T-helper 2 cell treated with Interferon-gamma antibody and Interleukin-4, amounts not matched to agents 5 μg/mL and 100 μg/mL, for 36 hours (primary cell): ENCODE results near the gene HMCN2.
"Not testable (repeated sequence)": the region's sequence is repeated elsewhere in the genome, so short reads cannot be mapped to it uniquely, and the experiment has no call there.

ENCODE experiments used
- DNase-seq: peaks from one replicate; pipeline ENCODE4 v3.0.0; 2021; ENCODE audit warnings: low spot score
- H3K27ac Mint-ChIP-seq: one replicate; pipeline ENCODE4 v1.8.0; 2021; ENCODE audit warnings: mild to moderate bottlenecking, mixed read lengths
- H3K27me3 Mint-ChIP-seq: one replicate; pipeline ENCODE4 v1.8.0; 2021; ENCODE audit warnings: low read depth, mixed read lengths
- H3K36me3 Mint-ChIP-seq: one replicate; pipeline ENCODE4 v1.8.0; 2021; ENCODE audit warnings: low read depth, mixed read lengths
- H3K4me1 Mint-ChIP-seq: one replicate; pipeline ENCODE4 v1.8.0; 2021; ENCODE audit warnings: low read depth, mixed read lengths
- H3K4me3 Mint-ChIP-seq: one replicate; pipeline ENCODE4 v1.8.0; 2022; ENCODE audit warnings: mild to moderate bottlenecking, moderate library complexity, mixed read lengths
- H3K9me3 Mint-ChIP-seq: one replicate; pipeline ENCODE4 v1.8.0; 2021; ENCODE audit warnings: mixed read lengths

The HMCN2 gene

DNA sequence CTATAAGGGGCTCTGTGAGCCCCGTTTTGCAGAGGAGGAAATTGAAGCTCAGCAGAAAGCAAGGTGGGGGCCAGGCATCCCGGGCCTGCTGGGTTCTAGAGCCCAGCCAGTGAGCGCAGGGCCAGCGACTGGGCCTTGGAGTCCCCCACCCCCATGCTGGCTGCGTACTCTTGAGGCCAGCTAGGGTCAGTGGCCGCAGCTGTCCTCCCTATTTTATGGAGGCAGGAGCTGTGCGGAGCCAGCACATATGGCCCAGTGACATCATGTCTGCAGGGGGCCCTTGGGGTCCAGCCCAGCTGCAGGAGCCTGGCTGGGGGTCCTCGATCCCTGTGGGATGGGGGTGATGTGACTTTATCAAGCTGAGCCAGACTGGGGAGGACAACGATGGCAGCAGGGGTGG is 71.3 kb downstream of the HMCN2 start:
- Mint-ChIP-seq H3K27me3 (no peaks in the 10 kb centered on the region), H3K36me3 (no peaks in the 10 kb centered on the region), H3K27ac (no peak overlapping the region), H3K9me3 (no peaks in the 10 kb centered on the region), H3K4me1 (no peaks in the 10 kb centered on the region), H3K4me3 (no peak overlapping the region)
- DNase-seq = no peak

DNA sequence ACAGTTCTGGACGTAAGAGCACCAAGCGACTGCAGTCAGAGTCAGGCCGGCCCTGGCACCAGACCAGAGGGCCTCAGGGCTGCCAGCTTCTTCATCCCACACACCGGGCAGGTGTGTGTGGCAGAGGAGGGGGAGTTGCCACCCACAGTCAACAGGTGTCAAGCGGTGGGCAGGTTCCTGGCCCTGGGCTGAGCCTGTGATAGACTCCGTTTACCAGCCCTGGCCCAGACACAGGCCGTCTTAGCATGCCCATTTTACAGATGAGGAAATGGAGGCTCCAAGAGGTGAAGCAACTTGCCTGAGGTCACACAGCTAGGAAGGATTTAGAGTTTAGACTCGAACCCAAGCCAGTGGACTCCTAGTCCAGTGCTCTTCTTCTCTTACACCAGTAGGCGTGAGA is 71.8 kb downstream of the HMCN2 start:
- Mint-ChIP-seq H3K4me1 (no peaks in the 10 kb centered on the region), H3K27ac (no peak overlapping the region), H3K4me3 (no peak overlapping the region)

DNA sequence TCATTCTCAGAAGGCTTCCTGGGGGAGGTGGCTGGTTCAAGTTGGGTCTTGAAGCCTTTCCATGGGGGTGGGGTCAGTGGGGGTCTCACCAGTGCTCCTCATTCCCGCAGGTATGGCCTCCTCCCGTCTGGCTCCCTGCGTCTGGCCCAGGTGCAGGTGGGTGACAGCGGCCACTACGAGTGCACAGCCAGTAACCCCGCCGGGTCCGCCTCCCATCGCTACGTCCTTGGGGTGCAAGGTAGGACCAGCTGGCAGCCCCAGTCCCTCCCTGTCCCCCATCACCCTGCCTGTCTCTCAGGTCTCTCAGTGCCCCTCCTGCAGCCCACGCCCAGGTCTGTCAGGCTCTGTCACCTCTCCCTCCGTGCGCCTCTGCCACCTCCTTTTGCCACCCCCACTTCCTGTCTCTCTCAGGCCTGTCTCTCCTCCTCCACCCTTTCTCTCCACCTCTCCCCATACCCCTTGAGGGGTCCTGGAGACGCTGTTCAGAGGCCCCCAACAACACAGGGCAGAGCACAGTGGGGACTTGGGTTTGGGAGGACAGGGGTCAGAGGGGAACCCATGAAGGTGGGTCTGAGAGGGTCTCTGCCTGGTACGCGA is 72.3 kb downstream of the HMCN2 start:
- Mint-ChIP-seq H3K4me3 (no peak overlapping the region), H3K27ac (no peak overlapping the region), H3K4me1 (no peaks in the 10 kb centered on the region), H3K27me3 (no peaks in the 10 kb centered on the region), H3K36me3 (no peaks in the 10 kb centered on the region), H3K9me3 (no peaks in the 10 kb centered on the region)
- DNase-seq = no peak

More for the DNA sequence above, 71.8 kb downstream of the HMCN2 start:
- no peaks in the 10 kb centered on the region for H3K9me3 Mint-ChIP-seq
- no peaks in the 10 kb centered on the region for H3K27me3 Mint-ChIP-seq
- no peak for DNase-seq
- no peaks in the 10 kb centered on the region for H3K36me3 Mint-ChIP-seq

- H3K9me3 Mint-ChIP-seq, DNase-seq, H3K4me1 Mint-ChIP-seq, H3K27ac Mint-ChIP-seq, H3K4me3 Mint-ChIP-seq, H3K27me3 Mint-ChIP-seq, H3K36me3 Mint-ChIP-seq: not testable (repeated sequence)
Observed at GRCh38 chr9:130338891-130339290, 73.3 kb downstream of the HMCN2 start.

DNA sequence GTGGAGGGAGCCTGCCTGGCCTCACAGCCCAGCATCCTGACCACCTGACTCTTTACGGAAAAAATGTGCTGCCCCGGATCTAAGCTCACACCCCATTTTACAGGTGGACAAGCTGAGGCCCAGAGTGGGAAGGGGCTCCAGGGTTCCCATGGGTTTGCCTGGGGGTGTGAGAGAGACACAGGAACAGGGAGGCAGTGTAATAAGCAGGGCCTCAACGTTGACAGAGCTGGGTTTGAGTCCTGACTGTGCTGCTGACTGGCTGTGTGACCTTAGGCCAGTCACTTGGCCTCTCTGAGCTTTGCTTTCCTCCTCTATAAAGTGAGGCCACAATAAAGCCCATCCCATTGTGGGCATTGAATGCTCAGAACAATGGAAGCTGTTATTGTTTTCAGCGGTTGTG is 73.7 kb downstream of the HMCN2 start:
- Mint-ChIP-seq H3K4me1 (no peaks in the 10 kb centered on the region), H3K4me3 (no peak overlapping the region), H3K36me3 (no peaks in the 10 kb centered on the region), H3K9me3 (no peaks in the 10 kb centered on the region), H3K27me3 (no peaks in the 10 kb centered on the region), H3K27ac (no peak overlapping the region)
- DNase-seq = no peak

DNA sequence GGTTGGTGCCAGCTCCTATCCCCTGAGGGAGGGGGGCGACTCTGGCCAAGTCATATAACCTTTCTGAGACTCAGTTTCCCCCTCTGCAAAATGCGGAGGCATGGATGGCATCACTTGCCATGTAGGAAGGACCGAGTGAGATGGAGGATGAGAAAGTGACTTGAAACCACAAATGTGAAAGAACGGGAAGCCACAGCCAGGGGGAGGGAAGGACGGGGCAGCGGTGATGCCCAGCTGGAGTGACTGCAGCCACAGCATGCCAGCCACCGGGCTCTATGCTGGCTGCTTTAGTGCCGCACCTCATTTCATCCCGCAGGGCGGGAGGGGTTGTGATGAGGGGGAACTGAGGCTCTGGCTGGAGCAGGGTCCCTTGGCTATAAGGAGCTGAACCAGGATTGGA is 74.5 kb downstream of the HMCN2 start:
- Mint-ChIP-seq H3K27ac (no peak overlapping the region), H3K4me1 (no peaks in the 10 kb centered on the region), H3K36me3 (no peaks in the 10 kb centered on the region), H3K9me3 (no peaks in the 10 kb centered on the region), H3K27me3 (no peaks in the 10 kb centered on the region), H3K4me3 (no peak overlapping the region)
- DNase-seq = no peak

- not testable (repeated sequence) for H3K27me3 Mint-ChIP-seq, H3K9me3 Mint-ChIP-seq, DNase-seq, H3K4me3 Mint-ChIP-seq, H3K36me3 Mint-ChIP-seq, H3K27ac Mint-ChIP-seq, H3K4me1 Mint-ChIP-seq
Observed at GRCh38 chr9:130340557-130340956, 75.0 kb downstream of the HMCN2 start.

DNA sequence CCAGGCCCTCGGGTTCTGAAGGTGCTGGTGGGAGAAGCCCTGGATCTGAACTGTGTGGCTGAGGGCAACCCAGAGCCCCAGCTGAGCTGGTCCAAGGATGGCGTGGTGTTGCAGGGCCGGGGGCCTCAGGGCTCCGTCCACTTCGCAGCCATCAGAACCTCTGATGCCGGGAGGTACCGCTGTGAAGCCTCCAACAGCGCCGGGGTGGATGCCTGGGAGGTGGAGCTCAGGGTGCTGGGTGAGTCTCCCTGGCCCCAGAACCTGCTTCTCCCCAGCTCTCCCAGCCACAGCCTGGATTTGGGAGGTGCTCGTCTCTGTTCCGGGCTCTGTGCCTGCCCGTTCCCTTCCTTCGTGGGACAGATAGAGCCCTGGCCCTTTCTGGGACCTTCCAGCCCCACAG is 75.6 kb downstream of the HMCN2 start:
- no peaks in the 10 kb centered on the region for H3K36me3 Mint-ChIP-seq
- H3K27ac Mint-ChIP-seq = no peak overlapping the region
- DNase-seq = no peak
- no peaks in the 10 kb centered on the region for H3K27me3 Mint-ChIP-seq
- no peaks in the 10 kb centered on the region for H3K4me1 Mint-ChIP-seq
- H3K9me3 Mint-ChIP-seq = no peaks in the 10 kb centered on the region
- H3K4me3 Mint-ChIP-seq = no peak overlapping the region

- H3K4me3 Mint-ChIP-seq = no peak overlapping the region
- no peaks in the 10 kb centered on the region for H3K27me3 Mint-ChIP-seq
- no peak for DNase-seq
- no peak overlapping the region for H3K27ac Mint-ChIP-seq
- H3K9me3 Mint-ChIP-seq = no peaks in the 10 kb centered on the region
- H3K4me1 Mint-ChIP-seq = no peaks in the 10 kb centered on the region
- no peaks in the 10 kb centered on the region for H3K36me3 Mint-ChIP-seq
Observed at GRCh38 chr9:130341839-130342713, 76.5 kb downstream of the HMCN2 start.

DNA sequence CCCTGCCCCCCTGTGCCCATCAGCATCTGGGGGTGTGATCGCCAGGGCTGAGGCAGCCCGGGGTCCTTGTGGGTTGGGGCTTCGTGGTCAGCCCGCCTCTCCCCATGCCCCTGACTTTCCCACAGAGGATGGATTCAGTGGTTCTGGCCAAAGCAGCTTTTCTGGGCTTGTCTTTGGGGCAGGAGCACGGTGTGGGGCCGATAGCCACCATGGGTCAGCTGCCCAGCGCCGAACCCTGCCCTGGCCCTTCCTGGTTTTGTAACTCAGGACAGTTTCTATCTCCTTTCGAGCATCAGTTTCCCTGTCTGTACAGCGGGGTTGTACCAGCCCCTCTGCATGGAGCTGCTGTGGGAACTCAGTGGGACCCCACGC is 77.1 kb downstream of the HMCN2 start:
- no peak for DNase-seq
- H3K36me3 Mint-ChIP-seq = no peaks in the 10 kb centered on the region
- no peak overlapping the region for H3K27ac Mint-ChIP-seq
- no peaks in the 10 kb centered on the region for H3K27me3 Mint-ChIP-seq
- H3K4me3 Mint-ChIP-seq = no peak overlapping the region
- H3K9me3 Mint-ChIP-seq = no peaks in the 10 kb centered on the region
- H3K4me1 Mint-ChIP-seq = no peaks in the 10 kb centered on the region

DNA sequence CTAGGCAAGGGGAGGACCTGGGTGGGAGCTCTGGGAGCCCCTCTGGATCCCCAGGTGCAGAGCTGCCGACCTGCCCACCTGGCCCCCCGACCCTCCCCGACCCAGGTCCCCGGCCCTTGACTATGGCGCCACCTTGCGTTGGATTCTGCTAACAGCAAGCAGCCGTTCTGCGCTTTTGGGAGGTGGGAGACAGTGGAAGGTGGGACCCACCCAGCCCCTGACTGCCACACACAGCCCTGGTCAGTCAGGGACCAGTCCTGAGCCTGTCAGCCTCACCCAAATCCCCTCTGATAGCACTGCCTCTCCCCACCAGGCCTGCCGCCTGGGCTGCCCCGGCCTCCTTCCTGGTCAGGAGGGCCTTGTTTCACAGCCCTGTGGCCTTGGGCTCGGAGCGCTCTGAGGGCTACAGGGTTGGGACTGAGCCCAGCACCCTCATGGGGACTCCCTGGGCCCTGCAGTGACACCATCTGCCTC is 77.9 kb downstream of the HMCN2 start:
- no peak for DNase-seq
- Mint-ChIP-seq H3K4me1 (no peaks in the 10 kb centered on the region), H3K4me3 (no peak overlapping the region), H3K27me3 (no peaks in the 10 kb centered on the region), H3K9me3 (no peaks in the 10 kb centered on the region), H3K36me3 (no peaks in the 10 kb centered on the region), H3K27ac (no peak overlapping the region)

DNA sequence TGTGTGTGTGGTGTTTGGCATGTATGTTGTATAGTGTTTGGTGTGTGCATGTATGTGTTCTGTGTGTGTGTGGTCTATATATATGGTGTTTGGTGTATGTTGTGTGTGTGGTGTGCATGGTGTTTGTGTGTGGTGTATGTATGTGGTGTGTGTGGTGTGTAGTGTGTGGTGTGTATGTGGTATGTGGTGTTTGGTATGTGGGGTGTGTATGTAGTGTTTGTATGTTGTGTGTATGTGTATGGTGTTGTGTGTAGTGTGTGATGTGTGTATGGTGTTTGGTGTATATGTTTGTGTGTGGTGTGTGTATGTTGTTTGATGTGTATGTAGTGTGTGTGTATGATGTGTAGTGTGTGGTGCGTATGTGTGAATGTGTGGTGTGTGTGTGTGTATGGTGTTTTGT is 78.8 kb downstream of the HMCN2 start:
- no peaks in the 10 kb centered on the region for H3K27me3 Mint-ChIP-seq
- H3K4me3 Mint-ChIP-seq = no peak overlapping the region
- no peaks in the 10 kb centered on the region for H3K36me3 Mint-ChIP-seq
- H3K9me3 Mint-ChIP-seq = no peaks in the 10 kb centered on the region
- DNase-seq = no peak
- no peaks in the 10 kb centered on the region for H3K4me1 Mint-ChIP-seq
- H3K27ac Mint-ChIP-seq = no peak overlapping the region

DNA sequence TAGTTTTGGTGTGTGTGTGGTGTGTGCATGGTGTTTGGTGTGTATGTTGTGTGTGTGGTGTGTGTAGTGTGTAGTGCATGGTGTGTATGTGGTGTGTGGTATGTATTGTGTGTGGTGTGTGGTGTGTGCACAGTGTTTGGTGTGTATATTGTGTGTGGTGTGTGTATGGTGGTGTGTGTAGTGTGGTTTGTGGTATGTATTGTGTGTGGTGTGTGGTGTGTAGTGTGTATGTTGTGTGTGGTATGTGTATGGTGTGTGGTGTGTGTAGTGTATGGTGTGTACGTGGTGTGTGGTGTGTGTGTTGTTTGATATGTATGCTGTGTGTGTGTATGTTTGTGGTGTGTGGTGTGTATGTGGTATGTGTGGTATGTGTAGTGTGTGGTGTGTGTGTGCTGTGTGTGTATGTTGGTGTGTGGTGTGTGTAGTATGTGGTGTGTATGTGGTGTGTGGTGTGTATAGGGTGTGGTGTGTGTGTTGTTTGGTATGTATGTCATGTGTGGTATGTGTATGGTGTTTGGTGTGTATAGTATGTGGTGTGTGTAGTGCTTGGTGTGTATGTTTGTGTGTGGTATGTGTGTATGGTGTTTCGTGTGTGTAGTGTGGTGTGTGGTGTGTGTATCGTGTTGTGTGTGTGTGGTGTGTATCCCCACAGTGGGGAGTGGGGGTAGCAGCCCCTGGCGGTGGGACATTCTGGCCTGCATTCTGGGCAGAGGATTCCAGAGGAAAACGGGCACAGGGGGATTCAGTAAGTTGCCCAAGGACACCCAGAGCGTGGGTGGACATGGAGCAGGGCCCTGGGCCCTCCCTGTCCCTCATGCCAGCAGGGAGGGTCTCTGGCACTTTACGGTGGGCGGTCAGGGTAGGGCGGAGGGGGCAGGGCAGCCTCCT is 79.7 kb downstream of the HMCN2 start:
- no peaks in the 10 kb centered on the region for H3K27me3 Mint-ChIP-seq
- DNase-seq = no peak
- H3K36me3 Mint-ChIP-seq = no peaks in the 10 kb centered on the region
- no peaks in the 10 kb centered on the region for H3K9me3 Mint-ChIP-seq
- no peak overlapping the region for H3K4me3 Mint-ChIP-seq
- no peaks in the 10 kb centered on the region for H3K4me1 Mint-ChIP-seq
- no peak overlapping the region for H3K27ac Mint-ChIP-seq

DNA sequence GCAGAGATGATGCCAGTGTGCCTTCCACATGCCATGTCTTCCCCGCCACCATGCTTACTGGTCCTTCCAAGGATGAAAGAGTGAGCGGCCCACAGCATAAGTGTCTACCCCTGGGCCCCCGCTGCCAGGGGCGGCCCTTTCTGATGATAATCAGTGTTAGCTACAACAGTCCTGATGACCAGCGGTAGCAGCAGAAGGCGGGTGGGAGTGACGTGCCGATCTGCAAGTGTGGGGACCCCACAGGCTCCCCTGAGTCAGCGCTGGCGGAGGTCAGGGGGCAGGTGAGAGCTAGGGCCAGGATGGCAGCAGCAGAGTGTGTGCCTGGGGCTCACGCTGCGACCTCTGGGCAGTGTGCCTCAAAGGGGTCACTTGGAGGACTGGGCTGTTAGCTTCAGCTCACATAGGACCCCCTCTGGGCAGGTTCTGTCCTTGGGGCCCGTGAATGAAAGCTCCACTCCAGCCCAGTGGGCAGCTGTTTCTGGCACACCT is 80.4 kb downstream of the HMCN2 start:
- H3K4me1 Mint-ChIP-seq = no peaks in the 10 kb centered on the region
- no peaks in the 10 kb centered on the region for H3K27me3 Mint-ChIP-seq
- H3K4me3 Mint-ChIP-seq = no peak overlapping the region
- DNase-seq = no peak
- no peaks in the 10 kb centered on the region for H3K9me3 Mint-ChIP-seq
- H3K36me3 Mint-ChIP-seq = no peaks in the 10 kb centered on the region
- no peak overlapping the region for H3K27ac Mint-ChIP-seq
